ENCODE measurements around the gene NUCKS1.
A peak's percentile ranks its signal among the peaks of the same experiment; 100 is the strongest.

NUCKS1 gene

GRCh38 chr1:205772607-205773032, 22.6 kb upstream of the NUCKS1 start:
- no peak for DNase-seq (ENCODE audit: extremely low read depth in 1 of 2, low read depth in 1 of 2)

DNA sequence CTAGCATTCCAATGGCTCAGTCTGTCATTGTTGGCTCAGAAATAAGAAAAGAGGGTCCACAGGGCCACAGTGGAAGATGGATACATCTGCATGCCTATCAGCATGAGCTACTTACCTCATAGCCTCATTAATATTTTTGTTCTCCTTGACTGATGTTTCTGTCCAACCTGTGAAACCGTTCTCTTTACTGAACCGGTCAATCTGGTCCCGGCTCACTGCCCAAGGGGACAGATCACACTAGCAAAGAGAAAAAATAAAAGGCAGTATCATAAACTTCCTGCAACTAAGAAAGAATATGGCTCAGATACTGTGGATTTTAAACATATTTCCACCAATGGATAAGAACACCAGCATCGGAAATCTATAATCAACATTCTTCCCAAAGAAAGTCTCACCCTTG, 20.6 kb upstream of the NUCKS1 start:
- DNase-seq (ENCODE audit: extremely low read depth in 1 of 2, low read depth in 1 of 2), result no peak

DNA sequence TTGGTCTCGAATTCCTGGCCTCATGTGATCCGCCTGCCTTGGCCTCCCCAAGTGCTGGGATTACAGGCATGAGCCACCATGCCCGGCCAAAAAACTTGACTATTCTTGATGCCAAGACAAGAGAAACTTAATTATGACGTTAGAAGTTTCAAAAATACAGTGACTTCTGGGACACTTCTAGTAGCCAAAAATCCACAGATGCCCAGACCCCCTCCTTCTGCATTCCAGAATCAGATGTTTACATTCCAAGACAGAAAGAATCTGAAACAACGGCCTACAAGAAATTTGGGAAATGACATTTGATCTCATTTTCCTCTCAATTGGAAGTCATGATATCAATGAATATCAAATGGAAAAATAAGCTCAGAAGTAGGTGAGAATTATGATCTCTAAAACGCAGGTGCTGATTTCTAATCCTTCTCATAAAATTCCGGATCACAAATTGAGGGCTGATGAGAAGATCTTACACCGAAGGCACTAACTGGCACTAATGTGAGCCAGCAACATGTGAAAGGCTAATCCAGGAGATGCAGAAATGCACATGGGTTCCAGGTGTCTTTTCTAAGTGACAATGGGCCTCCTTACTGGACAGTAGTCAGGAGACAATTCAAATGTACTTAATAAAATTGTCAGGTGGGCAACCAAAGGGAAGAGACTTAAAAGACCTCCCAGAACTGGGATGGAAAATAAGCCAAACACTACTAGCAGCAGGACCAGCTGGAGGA, 19.8 kb upstream of the NUCKS1 start:
- DNase-seq (ENCODE audit: extremely low read depth in 1 of 2, low read depth in 1 of 2), result no peak

GRCh38 chr1:205767248-205767647, 17.3 kb upstream of the NUCKS1 start:
- no peak for DNase-seq (ENCODE audit: extremely low read depth in 1 of 2, low read depth in 1 of 2)

GRCh38 chr1:205766570-205766969, 16.6 kb upstream of the NUCKS1 start:
- no peak for DNase-seq (ENCODE audit: extremely low read depth in 1 of 2, low read depth in 1 of 2)

DNA sequence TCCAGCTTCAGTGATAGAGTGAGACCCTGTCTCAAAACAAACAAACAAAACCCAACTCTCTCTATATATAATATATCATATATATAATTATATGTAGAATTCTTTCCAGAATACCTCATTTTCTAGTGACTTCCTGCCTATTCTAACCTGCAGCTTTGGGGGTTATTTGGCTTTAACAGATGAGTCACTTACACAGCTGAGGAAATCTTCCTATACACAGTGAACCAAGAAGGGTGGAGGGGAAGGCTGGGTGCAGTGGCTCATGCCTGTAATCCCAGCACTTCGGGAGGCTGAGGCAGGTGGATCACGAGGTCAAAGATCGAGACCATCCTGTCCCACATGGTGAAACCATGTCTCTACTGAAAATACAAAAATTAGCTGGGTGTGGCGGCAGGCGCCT, 16.1 kb upstream of the NUCKS1 start:
- DNase-seq (ENCODE audit: extremely low read depth in 1 of 2, low read depth in 1 of 2), result no peak

DNA sequence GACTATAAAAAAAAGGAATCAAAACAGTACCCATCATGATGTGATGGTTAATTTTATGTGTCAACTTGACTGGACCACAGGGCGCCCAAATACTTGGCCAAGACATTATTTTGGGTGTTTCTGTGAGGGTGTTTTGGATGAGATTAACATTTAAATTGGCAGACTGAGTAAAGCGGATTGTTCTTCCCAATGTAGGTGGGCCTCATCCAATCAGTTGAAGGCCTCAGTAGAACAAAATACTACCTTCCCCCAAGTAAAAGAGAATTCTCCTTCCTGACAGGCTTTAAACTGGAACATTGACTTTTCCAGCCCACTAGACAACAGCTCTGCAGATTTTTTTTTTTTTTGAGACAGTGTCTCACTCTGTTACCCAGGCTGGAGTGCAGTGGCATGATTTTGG, 14.6 kb upstream of the NUCKS1 start:
- no peak for DNase-seq (ENCODE audit: extremely low read depth in 1 of 2, low read depth in 1 of 2)

DNA sequence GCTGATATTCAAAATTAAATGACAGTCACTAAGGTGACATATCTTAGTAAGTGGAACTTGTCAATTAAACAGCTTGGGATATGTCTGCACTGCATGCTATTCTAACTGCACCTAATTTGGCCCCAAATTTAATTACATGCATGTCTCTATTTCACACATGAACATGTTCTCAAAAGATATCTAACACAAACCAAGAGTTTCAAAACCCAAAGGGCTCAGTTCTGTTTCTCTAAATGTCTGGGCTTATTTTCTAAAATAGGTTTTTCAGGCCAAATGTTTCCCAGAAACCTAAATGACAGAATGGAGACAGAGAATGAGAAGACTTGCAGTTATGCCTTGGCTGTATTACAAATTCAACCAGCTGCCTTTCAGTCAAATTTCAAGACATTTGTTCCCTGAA, 14.0 kb upstream of the NUCKS1 start:
- no peak for DNase-seq (ENCODE audit: extremely low read depth in 1 of 2, low read depth in 1 of 2)

GRCh38 chr1:205760606-205761005, 10.6 kb upstream of the NUCKS1 start:
- no peak for DNase-seq (ENCODE audit: extremely low read depth in 1 of 2, low read depth in 1 of 2)

- no peak for DNase-seq (ENCODE audit: extremely low read depth in 1 of 2, low read depth in 1 of 2)
These were observed 6.6 kb upstream of the NUCKS1 start for GRCh38 chr1:205756552-205756951.

DNA sequence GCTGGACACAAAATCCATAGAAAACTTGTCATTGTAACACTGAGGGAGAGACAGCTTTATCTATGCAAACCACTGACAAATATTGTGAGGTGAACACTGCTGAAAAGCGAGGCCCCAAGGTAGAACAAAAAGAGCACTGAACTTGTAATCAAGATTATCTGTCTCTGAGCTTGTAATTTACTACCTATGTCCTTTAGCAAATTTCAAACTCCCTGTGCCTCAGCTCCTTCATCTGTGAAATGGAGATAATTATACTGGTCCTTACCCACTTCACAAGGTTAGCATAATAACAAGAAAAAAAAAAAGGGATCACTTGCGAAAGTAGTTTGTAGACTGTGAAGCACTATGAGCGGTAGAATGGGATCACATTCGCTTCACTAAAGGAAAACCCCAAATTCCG, 4.9 kb upstream of the NUCKS1 start:
- DNase-seq (ENCODE audit: extremely low read depth in 1 of 2, low read depth in 1 of 2), result no peak

DNA sequence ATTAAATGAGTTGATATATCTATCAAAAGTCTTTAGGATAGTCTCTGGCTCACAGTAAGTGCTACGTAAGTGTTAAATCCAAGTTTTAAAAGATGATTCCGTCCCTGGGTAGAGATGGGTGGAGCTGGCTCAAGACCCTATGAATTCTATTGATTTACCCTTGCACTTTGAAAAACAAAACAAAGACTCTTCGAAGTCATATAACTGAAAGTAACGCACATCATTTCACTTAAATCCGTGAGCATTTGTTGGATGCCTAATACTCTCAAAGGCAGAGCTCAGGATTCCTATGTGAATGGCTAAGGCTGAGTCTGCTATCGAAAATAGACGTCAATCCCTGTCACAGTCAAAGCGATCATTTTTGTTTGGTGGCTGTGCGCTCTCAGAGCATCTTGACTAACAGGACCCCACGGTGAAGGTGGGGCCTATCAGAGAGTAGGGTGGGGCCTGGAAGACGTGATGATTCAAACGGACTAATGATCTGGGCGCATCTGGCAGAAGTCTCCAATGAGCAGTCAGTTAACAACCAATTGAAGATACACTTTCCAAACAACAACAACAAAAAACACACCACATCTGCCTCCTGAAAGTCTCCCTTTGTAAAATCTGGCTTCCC, 1.2 kb upstream of the NUCKS1 start:
- DNase-seq (ENCODE audit: extremely low read depth in 1 of 2, low read depth in 1 of 2), result no peak

- peak; percentile 92 to 97 for DNase-seq (ENCODE audit: extremely low read depth in 1 of 2, low read depth in 1 of 2)
These were observed 496 bp downstream of the NUCKS1 start for GRCh38 chr1:205749234-205750137.

DNA sequence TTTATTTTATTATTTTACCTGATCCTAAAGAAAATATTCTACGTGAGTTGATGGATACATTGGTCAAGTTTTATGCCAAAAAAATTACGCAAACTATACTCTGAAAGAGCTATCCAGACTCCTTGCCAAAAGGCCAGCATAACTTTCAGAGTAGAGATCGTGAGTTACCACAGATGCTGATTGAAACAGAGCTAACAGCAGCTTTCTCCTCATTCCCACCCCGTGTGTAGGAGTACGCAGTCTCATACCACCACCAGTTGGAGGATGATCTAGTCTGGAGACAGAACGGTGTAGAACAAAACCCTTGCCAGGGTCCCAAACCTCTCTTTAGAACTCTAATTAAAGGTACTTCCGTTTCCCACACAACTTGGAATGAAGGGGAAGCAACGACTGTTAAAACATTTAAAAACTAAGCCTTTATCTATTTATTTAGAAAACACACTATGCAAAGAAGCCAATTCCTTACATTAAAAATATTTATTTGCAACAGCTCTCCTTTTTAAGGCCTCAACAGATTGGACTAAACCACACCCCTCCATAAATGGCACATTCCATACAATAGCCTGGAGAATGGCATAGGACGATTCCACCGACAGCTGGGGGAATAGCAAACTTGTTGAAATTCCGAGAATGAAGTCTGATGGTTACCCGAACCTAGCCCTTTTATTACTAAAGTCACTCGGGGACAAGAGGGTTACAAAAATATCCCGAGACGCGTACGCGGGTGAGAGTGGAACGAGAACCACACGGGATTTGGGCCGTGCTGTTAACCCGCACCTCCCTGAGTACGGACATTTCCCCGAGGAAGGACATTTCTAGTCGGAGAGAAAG, 1.4 kb downstream of the NUCKS1 start:
- peak in 1 of 2 donors; percentile 48 for DNase-seq (ENCODE audit: extremely low read depth in 1 of 2, low read depth in 1 of 2)

DNA sequence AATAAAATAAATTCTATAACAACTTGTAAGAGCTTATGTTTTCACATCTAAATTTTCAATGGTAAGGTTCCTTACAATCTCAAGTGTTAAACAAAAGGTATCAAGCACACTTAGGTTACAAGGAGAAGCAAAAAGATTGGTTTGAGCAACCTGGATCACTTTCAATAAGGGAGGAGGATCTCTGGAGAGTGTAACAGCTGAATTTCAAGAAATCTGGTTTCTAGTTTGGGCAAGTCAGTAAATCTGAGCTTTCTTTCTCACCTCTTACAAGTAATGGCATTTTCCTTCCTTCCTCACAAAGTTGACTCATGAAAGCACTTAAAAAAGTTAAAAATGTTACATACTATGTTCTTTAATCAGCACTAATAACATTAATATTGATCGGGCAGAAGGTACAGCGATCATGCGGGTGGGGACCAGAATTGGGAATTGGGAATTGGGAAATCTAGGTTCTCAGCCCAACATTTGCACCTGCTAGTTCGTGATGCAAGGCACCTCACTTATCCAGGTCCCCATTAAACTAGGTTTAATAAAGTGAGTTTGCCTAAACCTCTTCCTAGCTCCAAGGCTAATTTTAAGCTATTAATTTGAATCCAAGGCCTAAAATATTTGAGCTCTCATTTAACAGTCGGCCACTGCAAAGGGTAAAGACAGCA, 3.1 kb downstream of the NUCKS1 start:
- no peak for DNase-seq (ENCODE audit: extremely low read depth in 1 of 2, low read depth in 1 of 2)

DNA sequence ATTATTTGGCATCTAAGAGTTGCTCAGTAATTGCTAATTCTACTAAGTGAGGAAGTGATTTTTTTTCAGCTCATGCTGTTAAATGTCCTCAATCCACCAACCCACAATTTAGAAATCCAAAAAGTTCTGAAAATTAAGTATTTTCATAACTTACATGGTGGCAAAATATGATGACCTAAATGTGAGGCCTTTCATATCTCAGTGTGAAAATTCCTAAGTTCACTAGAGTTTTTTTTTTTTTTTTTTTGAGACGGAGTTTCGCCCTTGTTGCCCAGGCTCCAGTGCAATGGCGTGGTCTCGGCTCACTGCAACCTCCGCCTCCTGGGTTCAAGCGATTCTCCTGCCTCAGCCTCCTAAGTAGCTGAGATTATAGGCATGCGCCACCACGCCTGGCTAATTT, 5.6 kb downstream of the NUCKS1 start:
- DNase-seq (ENCODE audit: extremely low read depth in 1 of 2, low read depth in 1 of 2), result no peak

- DNase-seq (ENCODE audit: extremely low read depth in 1 of 2, low read depth in 1 of 2), result no peak
These were observed 6.0 kb downstream of the NUCKS1 start for GRCh38 chr1:205743977-205744376.

DNA sequence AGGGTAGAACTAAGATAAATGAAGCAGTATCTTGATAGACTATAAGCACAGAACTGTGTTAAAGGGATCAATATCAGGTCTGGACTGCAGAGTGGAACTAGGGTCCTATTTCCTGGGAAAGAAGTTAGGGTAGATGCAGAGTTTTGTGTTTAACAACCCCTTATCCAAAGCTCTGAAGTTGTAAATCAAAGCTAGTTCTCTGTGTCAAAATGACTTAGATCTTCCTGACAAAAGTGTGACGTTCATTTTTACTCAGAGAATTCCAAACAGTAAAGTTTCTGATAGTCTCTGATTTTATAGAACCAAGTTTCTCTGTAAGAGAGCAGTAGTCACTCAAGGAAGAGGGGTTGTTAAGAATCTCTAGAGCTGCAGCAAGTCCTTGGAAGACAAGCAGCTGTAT, 8.3 kb downstream of the NUCKS1 start:
- no peak for DNase-seq (ENCODE audit: extremely low read depth in 1 of 2, low read depth in 1 of 2)

GRCh38 chr1:205739348-205740160, 10.4 kb downstream of the NUCKS1 start:
- no peak for DNase-seq (ENCODE audit: extremely low read depth in 1 of 2, low read depth in 1 of 2)

GRCh38 chr1:205735218-205735617, 14.8 kb downstream of the NUCKS1 start:
- no peak for DNase-seq (ENCODE audit: extremely low read depth in 1 of 2, low read depth in 1 of 2)

Data from stimulated activated CD8-positive, alpha-beta memory T cell treated with anti-CD3 and anti-CD28 coated beads, Interleukin-7, amount 100 ng/mL, for 48 hours (primary cell).